GM23338 (cell line): ENCODE measurements around the gene OR3A2. TPM values are rescaled to one million over a fixed set of nuclear protein-coding genes. Genes with fewer than 3 reads are reported as not detected.

Experiments used
- ATAC-seq: fragments of 200-7000 bp; cut with Tn5 transposase; 3 replicates; pipeline ENCODE4 v1.9.1; 2020
- DNase-seq: peaks from one replicate; pipeline ENCODE4 v3.0.0-alpha.2; 2015; ENCODE audit warnings: low spot score
- H2AFZ ChIP-seq: fragments of 200-600 bp; sonication (generic); 2 replicates; pipeline ENCODE4 v1.8.0; 2016; ENCODE audit warnings: antibody characterized with exemption, mild to moderate bottlenecking, moderate library complexity
- H3F3A ChIP-seq: fragments of 200-600 bp; sonication (generic); replicated peaks from 2 replicates; pipeline ENCODE4 v1.8.0; 2017; ENCODE audit warnings: antibody characterized with exemption, mixed run types, low read depth
- H3K27ac ChIP-seq: fragments of 200-600 bp; sonication (generic); 2 replicates; pipeline ENCODE4 v1.6.1; 2016; ENCODE audit warnings: low read depth
- H3K27me3 ChIP-seq: fragments of 200-600 bp; sonication (generic); 2 replicates; pipeline ENCODE4 v1.8.0; 2016; ENCODE audit warnings: mild to moderate bottlenecking, mixed run types, moderate library complexity; ENCODE audit not compliant: insufficient read depth
- H3K36me3 ChIP-seq: fragments of 200-600 bp; sonication (generic); 2 replicates; pipeline ENCODE4 v1.8.0; 2016; ENCODE audit warnings: mild to moderate bottlenecking; ENCODE audit not compliant: insufficient read depth
- H3K4me1 ChIP-seq: fragments of 200-600 bp; sonication (generic); 2 replicates; pipeline ENCODE4 v1.8.0; 2016; ENCODE audit warnings: mild to moderate bottlenecking, moderate library complexity; ENCODE audit not compliant: insufficient read depth
- H3K4me2 ChIP-seq: fragments of 200-600 bp; sonication (generic); 2 replicates; pipeline ENCODE4 v1.7.1; 2017; ENCODE audit warnings: mixed run types
- H3K4me3 ChIP-seq: fragments of 200-600 bp; sonication (generic); 2 replicates; pipeline ENCODE4 v1.6.1; 2016; ENCODE audit warnings: mixed run types
- H3K79me2 ChIP-seq: fragments of 200-600 bp; sonication (generic); replicated peaks from 2 replicates; pipeline ENCODE4 v1.8.0; 2017; ENCODE audit warnings: mild to moderate bottlenecking; ENCODE audit not compliant: insufficient read depth
- H3K9me2 ChIP-seq: fragments of 200-600 bp; sonication (generic); 2 replicates; pipeline ENCODE4 v1.8.0; 2017; ENCODE audit not compliant: insufficient read depth
- H4K20me1 ChIP-seq: fragments of 200-600 bp; sonication (generic); replicated peaks from 2 replicates; pipeline ENCODE4 v1.8.0; 2017; ENCODE audit warnings: mild to moderate bottlenecking; ENCODE audit not compliant: insufficient read depth
- H3K27ac Mint-ChIP-seq: 2 replicates; pipeline ENCODE4 v1.8.0; 2020; ENCODE audit warnings: inconsistent platforms, mild to moderate bottlenecking, moderate library complexity, mixed read lengths
- H3K27me3 Mint-ChIP-seq: 3 replicates; pipeline ENCODE4 v1.8.0; 2022; ENCODE audit warnings: low read depth, mild to moderate bottlenecking, moderate library complexity, mixed read lengths, inconsistent platforms; ENCODE audit not compliant: insufficient read depth, poor library complexity
- H3K36me3 Mint-ChIP-seq: 3 replicates; pipeline ENCODE4 v1.8.0; 2021; ENCODE audit warnings: low read depth, mild to moderate bottlenecking, inconsistent platforms, moderate library complexity, mixed read lengths
- H3K4me1 Mint-ChIP-seq: 3 replicates; pipeline ENCODE4 v1.8.0; 2020; ENCODE audit warnings: mild to moderate bottlenecking, inconsistent platforms, mixed read lengths
- H3K4me3 Mint-ChIP-seq: 3 replicates; pipeline ENCODE4 v1.8.0; 2021; ENCODE audit warnings: moderate library complexity, mild to moderate bottlenecking, inconsistent platforms, mixed read lengths
- H3K9me3 Mint-ChIP-seq: 3 replicates; pipeline ENCODE4 v1.8.0; 2020; ENCODE audit warnings: moderate library complexity, mild to moderate bottlenecking, inconsistent platforms, mixed read lengths
- CREB1 ChIP-seq: fragments of 250-450 bp; sonication (Bioruptor Pico); IDR thresholded peaks from 2 replicates; pipeline ENCODE4 v1.5.0; 2020; ENCODE audit warnings: low read depth, mild to moderate bottlenecking, moderate library complexity
- EZH2 ChIP-seq: fragments of 200-600 bp; sonication (generic); IDR thresholded peaks from one replicate; pipeline ENCODE4 v1.8.0; 2017; ENCODE audit warnings: antibody characterized with exemption, mild to moderate bottlenecking, low read depth; ENCODE audit not compliant: unreplicated experiment
- EZH2phosphoT487 ChIP-seq: fragments of 200-600 bp; sonication (generic); IDR thresholded peaks from one replicate; pipeline ENCODE4 v1.8.1; 2018; ENCODE audit warnings: antibody characterized with exemption; ENCODE audit not compliant: unreplicated experiment
- JUNB ChIP-seq: IDR thresholded peaks from one replicate; pipeline ENCODE4 v1.6.1; 2016; ENCODE audit warnings: antibody characterized with exemption; ENCODE audit not compliant: unreplicated experiment
- POLR2AphosphoS5 ChIP-seq: IDR thresholded peaks from 2 replicates; pipeline ENCODE4 v1.6.1; 2016; ENCODE audit warnings: antibody characterized with exemption, low read depth
- STAT1 ChIP-seq: IDR thresholded peaks from one replicate; pipeline ENCODE4 v1.6.1; 2016; ENCODE audit warnings: antibody characterized with exemption; ENCODE audit not compliant: unreplicated experiment
- ZNF114 ChIP-seq: fragments of 250-450 bp; sonication (Bioruptor Pico); IDR thresholded peaks from 2 replicates; pipeline ENCODE4 v1.5.0; 2020; ENCODE audit warnings: mild to moderate bottlenecking, moderate library complexity
- ZNF331 ChIP-seq: fragments of 250-450 bp; sonication (Bioruptor Pico); IDR thresholded peaks from 2 replicates; pipeline ENCODE4 v1.5.0; 2020; ENCODE audit warnings: low read depth, mild to moderate bottlenecking, moderate library complexity
- long read RNA-seq: library from polyadenylated mRNA; unstranded; transcript quantifications from one replicate; pipeline ENCODE4 v2.0.0, GENCODE V29; 2020; ENCODE audit not compliant: unreplicated experiment
- polyA plus RNA-seq: library from polyadenylated mRNA; unstranded; fragments of >200 nt; fragmentation: Nextera tagmentation; extraction: Ambion mirVana; gene quantifications from 2 replicates; pipeline ENCODE4 v1.2.1, GENCODE V29; 2016
- total RNA-seq: library from RNA; depleted of rRNA; stranded (reverse); fragments of >200 nt; shearing (Covaris generic); gene quantifications from 2 replicates; pipeline ENCODE4 v1.2.3, GENCODE V29; 2014; rRNA removed
- TF ChIP-seq, protein P1 (sequence below), 2 experiments: fragments of 200-600 bp in 1 of 2; sonication (generic) in 1 of 2; conservative IDR thresholded peaks; 2 replicates each; pipeline versions ENCODE4 v1.5.1 to v1.6.1; 2016 to 2017; ENCODE audit warnings: antibody characterized with exemption in 2 of 2, low read depth in 2 of 2, mild to moderate bottlenecking in 2 of 2, moderate library complexity in 1 of 2
- TF ChIP-seq, protein P2 (sequence below): IDR thresholded peaks from one replicate; pipeline ENCODE4 v1.6.1; 2018; ENCODE audit warnings: antibody characterized with exemption; ENCODE audit not compliant: unreplicated experiment
- TF ChIP-seq, protein P3 (sequence below): IDR thresholded peaks from 2 replicates; pipeline ENCODE4 v1.6.1; 2016; ENCODE audit warnings: antibody characterized with exemption

The OR3A2 gene
- total RNA-seq, result 1.4 and 2.8 TPM in 2 replicates
- polyA plus RNA-seq, result 1.1 and 1.5 TPM in 2 replicates
- long read RNA-seq, result 0 reads

DNA sequence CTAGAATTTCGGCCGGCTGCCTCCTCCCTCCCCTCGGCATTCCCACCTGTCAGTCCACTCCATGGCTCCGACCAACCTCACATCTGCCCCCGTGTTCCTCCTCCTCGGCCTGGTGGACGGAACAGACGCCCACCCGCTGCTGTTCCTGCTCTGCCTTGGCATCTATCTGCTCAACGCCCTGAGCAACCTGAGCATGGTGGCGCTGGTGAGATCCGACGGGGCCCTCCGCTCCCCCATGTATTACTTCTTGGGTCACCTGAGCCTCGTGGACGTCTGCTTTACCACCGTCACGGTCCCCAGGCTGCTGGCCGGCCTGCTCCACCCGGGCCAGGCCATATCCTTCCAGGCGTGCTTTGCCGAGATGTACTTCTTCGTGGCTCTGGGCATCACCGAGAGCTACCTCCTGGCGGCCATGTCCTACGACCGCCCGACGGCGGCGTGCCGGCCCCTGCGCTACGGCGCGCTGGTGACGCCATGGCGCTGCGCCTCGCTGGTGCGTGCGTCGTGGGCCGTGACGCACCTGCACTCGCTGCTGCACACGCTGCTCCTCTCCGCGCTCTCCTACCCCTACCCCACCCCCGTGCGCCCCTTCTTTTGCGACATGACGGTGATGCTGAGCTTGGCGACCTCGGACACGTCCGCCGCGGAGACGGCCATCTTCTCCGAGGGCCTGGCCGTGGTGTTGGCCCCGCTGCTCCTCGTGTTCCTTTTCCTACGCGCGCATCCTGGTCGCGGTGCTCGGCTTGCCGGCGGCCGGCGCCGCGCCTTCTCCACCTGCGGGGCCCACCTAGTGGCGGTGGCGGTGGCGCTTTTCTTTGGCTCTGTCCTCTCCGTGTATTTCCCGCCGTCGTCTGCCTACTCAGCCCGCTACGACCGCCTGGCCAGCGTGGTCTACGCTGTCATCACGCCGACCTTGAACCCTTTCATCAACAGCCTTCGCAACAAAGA, at the start of gene OR3A2:
Gene OR3A2 (minus strand): TSS at position 440 of the 948 bp plus-strand sequence.
- Histone ChIP-seq H4K20me1 (no peaks in the 10 kb centered on the region), H3K79me2 (no peaks in the 10 kb centered on the region), H3K27me3 (peaks cover 29% of the 10 kb centered on the region), H3K36me3 (no peaks in the 10 kb centered on the region), H3K4me3 (peak within 1 kb of the TSS; percentile 46), H3F3A (no peaks in the 10 kb centered on the region), H3K27ac (no peak within 1 kb of the TSS), H3K9me2 (no peaks in the 10 kb centered on the region; the same call in 1 of the 2 replicates), H3K4me1 (no peaks in the 10 kb centered on the region), H2AFZ (peak within 1 kb of the TSS; percentile 86), H3K4me2 (peak within 1 kb of the TSS; percentile 67)
- Mint-ChIP-seq H3K9me3 (peaks cover 20% of the 10 kb centered on the region; the same call in 2 of the 3 replicates), H3K4me3 (peak within 1 kb of the TSS; percentile 57), H3K36me3 (no peaks in the 10 kb centered on the region), H3K27ac (no peak within 1 kb of the TSS), H3K4me1 (no peaks in the 10 kb centered on the region; the same call in 2 of the 3 replicates), H3K27me3 (peaks cover 16% of the 10 kb centered on the region)
- TF ChIP-seq POLR2AphosphoS5 (peak; percentile 41; the same call in 1 of the 2 replicates), ZNF114 (CRISPR knock-in tag) (no peak), ZNF331 (no peak)
- TF ChIP-seq, protein P1, sequence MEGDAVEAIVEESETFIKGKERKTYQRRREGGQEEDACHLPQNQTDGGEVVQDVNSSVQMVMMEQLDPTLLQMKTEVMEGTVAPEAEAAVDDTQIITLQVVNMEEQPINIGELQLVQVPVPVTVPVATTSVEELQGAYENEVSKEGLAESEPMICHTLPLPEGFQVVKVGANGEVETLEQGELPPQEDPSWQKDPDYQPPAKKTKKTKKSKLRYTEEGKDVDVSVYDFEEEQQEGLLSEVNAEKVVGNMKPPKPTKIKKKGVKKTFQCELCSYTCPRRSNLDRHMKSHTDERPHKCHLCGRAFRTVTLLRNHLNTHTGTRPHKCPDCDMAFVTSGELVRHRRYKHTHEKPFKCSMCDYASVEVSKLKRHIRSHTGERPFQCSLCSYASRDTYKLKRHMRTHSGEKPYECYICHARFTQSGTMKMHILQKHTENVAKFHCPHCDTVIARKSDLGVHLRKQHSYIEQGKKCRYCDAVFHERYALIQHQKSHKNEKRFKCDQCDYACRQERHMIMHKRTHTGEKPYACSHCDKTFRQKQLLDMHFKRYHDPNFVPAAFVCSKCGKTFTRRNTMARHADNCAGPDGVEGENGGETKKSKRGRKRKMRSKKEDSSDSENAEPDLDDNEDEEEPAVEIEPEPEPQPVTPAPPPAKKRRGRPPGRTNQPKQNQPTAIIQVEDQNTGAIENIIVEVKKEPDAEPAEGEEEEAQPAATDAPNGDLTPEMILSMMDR (conservative IDR thresholded peaks at IDR 0.05; ENCODE audit: low read depth in 2 of 2), result peak in 1 of 2 experiments; percentile 33; a peak in 2 of 4 replicates
- ATAC-seq, result peak; percentile 91
- peak; percentile 69 for DNase-seq

DNA sequence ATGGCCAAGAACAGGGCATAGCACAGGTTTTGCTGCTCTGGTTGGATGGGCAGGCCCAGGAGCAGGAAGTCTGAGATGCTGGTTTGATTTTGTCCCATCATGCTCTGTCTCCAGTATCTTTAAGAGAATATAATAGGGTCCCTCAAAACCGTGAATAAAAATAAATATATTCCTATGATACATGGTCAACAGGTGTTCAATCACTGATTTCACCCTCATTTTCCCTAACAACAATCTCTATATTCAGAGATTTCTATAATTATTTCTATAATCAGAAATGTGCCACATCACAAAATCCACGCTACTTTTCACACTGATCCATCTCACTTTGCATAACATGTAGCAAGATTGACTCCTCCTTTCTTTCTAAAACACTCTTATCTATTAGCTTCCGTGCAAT, 47.6 kb upstream of the OR3A2 start, which contains the start of gene OR1E2:
Gene OR1E2 (minus strand): TSS at position 101 of the 400 bp plus-strand sequence. CDS start 0 bp downstream, at position 101.
- H3K36me3 Mint-ChIP-seq, result no peaks in the 10 kb centered on the region
- H3K79me2 ChIP-seq, result no peaks in the 10 kb centered on the region
- H4K20me1 ChIP-seq, result no peaks in the 10 kb centered on the region
- H3K27me3 Mint-ChIP-seq, result peaks cover 4% of the 10 kb centered on the region
- no peaks in the 10 kb centered on the region for H3K27me3 ChIP-seq
- H3K4me3 Mint-ChIP-seq, result no peak within 1 kb of the TSS
- no peaks in the 10 kb centered on the region for H3K36me3 ChIP-seq
- peaks cover 15% of the 10 kb centered on the region; the same call in 2 of the 3 replicates for H3K9me3 Mint-ChIP-seq
- H3K27ac Mint-ChIP-seq, result no peak within 1 kb of the TSS
- ATAC-seq (no peak), DNase-seq (no peak)
- H3K27ac ChIP-seq, result no peak within 1 kb of the TSS
- no peak within 1 kb of the TSS for H3K4me3 ChIP-seq
- peaks cover 8% of the 10 kb centered on the region; the same call in 2 of the 3 replicates for H3K4me1 Mint-ChIP-seq
- H3F3A ChIP-seq, result no peaks in the 10 kb centered on the region
- no peak within 1 kb of the TSS for H3K4me2 ChIP-seq
- no peak within 1 kb of the TSS for H2AFZ ChIP-seq
- H3K9me2 ChIP-seq, result peaks cover 10% of the 10 kb centered on the region; the same call in 1 of the 2 replicates
- peaks cover 12% of the 10 kb centered on the region for H3K4me1 ChIP-seq
- TF ChIP-seq, protein P1 (conservative IDR thresholded peaks at IDR 0.05; ENCODE audit: low read depth in 2 of 2), result no peak
- no peak for TF ChIP-seq EZH2phosphoT487
- no peak for TF ChIP-seq EZH2
- TF ChIP-seq, protein P2, sequence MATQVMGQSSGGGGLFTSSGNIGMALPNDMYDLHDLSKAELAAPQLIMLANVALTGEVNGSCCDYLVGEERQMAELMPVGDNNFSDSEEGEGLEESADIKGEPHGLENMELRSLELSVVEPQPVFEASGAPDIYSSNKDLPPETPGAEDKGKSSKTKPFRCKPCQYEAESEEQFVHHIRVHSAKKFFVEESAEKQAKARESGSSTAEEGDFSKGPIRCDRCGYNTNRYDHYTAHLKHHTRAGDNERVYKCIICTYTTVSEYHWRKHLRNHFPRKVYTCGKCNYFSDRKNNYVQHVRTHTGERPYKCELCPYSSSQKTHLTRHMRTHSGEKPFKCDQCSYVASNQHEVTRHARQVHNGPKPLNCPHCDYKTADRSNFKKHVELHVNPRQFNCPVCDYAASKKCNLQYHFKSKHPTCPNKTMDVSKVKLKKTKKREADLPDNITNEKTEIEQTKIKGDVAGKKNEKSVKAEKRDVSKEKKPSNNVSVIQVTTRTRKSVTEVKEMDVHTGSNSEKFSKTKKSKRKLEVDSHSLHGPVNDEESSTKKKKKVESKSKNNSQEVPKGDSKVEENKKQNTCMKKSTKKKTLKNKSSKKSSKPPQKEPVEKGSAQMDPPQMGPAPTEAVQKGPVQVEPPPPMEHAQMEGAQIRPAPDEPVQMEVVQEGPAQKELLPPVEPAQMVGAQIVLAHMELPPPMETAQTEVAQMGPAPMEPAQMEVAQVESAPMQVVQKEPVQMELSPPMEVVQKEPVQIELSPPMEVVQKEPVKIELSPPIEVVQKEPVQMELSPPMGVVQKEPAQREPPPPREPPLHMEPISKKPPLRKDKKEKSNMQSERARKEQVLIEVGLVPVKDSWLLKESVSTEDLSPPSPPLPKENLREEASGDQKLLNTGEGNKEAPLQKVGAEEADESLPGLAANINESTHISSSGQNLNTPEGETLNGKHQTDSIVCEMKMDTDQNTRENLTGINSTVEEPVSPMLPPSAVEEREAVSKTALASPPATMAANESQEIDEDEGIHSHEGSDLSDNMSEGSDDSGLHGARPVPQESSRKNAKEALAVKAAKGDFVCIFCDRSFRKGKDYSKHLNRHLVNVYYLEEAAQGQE, result no peak
- TF ChIP-seq CREB1 (CRISPR knock-in tag), result no peak
- TF ChIP-seq POLR2AphosphoS5, result no peak
- TF ChIP-seq, protein P3, sequence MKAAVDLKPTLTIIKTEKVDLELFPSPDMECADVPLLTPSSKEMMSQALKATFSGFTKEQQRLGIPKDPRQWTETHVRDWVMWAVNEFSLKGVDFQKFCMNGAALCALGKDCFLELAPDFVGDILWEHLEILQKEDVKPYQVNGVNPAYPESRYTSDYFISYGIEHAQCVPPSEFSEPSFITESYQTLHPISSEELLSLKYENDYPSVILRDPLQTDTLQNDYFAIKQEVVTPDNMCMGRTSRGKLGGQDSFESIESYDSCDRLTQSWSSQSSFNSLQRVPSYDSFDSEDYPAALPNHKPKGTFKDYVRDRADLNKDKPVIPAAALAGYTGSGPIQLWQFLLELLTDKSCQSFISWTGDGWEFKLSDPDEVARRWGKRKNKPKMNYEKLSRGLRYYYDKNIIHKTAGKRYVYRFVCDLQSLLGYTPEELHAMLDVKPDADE, result no peak
- TF ChIP-seq JUNB, result no peak
- TF ChIP-seq ZNF114 (CRISPR knock-in tag), result no peak
- no peak for TF ChIP-seq STAT1
